Subcutaneous adipose tissue (tissue), 4 donors: Measurements from ENCODE around the gene SMIM44. TPM values are rescaled to one million over a fixed set of nuclear protein-coding genes. Genes with fewer than 3 reads are reported as not detected.

Experiments used
- CTCF ChIP-seq: fragments of 450-650 bp; IDR thresholded peaks from one replicate; pipeline ENCODE4 v1.5.1; 2016; ENCODE audit warnings: low read depth, mild to moderate bottlenecking, control low read depth, antibody characterized with exemption, moderate library complexity
- total RNA-seq, 4 donors: library from RNA; depleted of rRNA; stranded (reverse); fragments of >200 nt; gene quantifications; one replicate each; pipeline ENCODE4 v1.1.0, GENCODE V29; 2016

SMIM44 gene
- total RNA-seq, 4 donors from 2014 or later: not detected

GRCh38 chr19:3509566-3509989 is 26.3 kb upstream of the SMIM44 start:
- no peak for TF ChIP-seq CTCF

GRCh38 chr19:3508771-3509535 is 25.7 kb upstream of the SMIM44 start:
- TF ChIP-seq CTCF: no peak

- no peak for TF ChIP-seq CTCF
Measured at GRCh38 chr19:3507371-3508120, 24.3 kb upstream of the SMIM44 start.

GRCh38 chr19:3506384-3507340 is 23.4 kb upstream of the SMIM44 start:
- TF ChIP-seq CTCF: no peak

- TF ChIP-seq CTCF: no peak
Measured at GRCh38 chr19:3505598-3506383, 22.6 kb upstream of the SMIM44 start, which contains the start of gene FZR1. TSS of gene FZR1 (plus strand) at chr19:3506311. CDS start at chr19:3522990, 16,679 bp downstream.

- no peak for TF ChIP-seq CTCF
Measured at GRCh38 chr19:3504735-3505134, 21.5 kb upstream of the SMIM44 start.
